GM23248 (cell line): Measurements from ENCODE around the gene SNHG17. TPM values are rescaled to one million over a fixed set of nuclear protein-coding genes. Genes with fewer than 3 reads are reported as not detected.

ENCODE experiments used
- DNase-seq: peaks from one replicate; pipeline ENCODE4 v3.0.0-alpha.2; 2015
- H2AFZ ChIP-seq: fragments of 200-600 bp; sonication (generic); 2 replicates; pipeline ENCODE4 v1.6.1; 2016; ENCODE audit warnings: antibody characterized with exemption
- H3F3A ChIP-seq: fragments of 200-600 bp; sonication (generic); 2 replicates; pipeline ENCODE4 v1.6.1; 2016; ENCODE audit warnings: mild to moderate bottlenecking, antibody characterized with exemption, mixed run types; ENCODE audit not compliant: insufficient read depth
- H3K27ac ChIP-seq: fragments of 200-600 bp; sonication (generic); 2 replicates; pipeline ENCODE4 v1.5.1; 2016; ENCODE audit warnings: mild to moderate bottlenecking
- H3K27me3 ChIP-seq: fragments of 200-600 bp; sonication (generic); replicated peaks from 2 replicates; pipeline ENCODE4 v1.6.1; 2016; ENCODE audit warnings: mild to moderate bottlenecking; ENCODE audit not compliant: insufficient read depth
- H3K36me3 ChIP-seq: fragments of 200-600 bp; sonication (generic); 2 replicates; pipeline ENCODE4 v1.6.1; 2016; ENCODE audit warnings: low read depth, mild to moderate bottlenecking
- H3K4me1 ChIP-seq: fragments of 200-600 bp; sonication (generic); 2 replicates; pipeline ENCODE4 v1.6.1; 2016; ENCODE audit warnings: mild to moderate bottlenecking; ENCODE audit not compliant: insufficient read depth
- H3K4me2 ChIP-seq: fragments of 200-600 bp; sonication (generic); one replicate; pipeline ENCODE4 v1.6.1; 2016; ENCODE audit warnings: mild to moderate bottlenecking; ENCODE audit not compliant: unreplicated experiment
- H3K4me3 ChIP-seq: fragments of 200-600 bp; sonication (generic); 2 replicates; pipeline ENCODE4 v1.5.1; 2016; ENCODE audit warnings: mild to moderate bottlenecking
- H3K79me2 ChIP-seq: fragments of 200-600 bp; sonication (generic); 2 replicates; pipeline ENCODE4 v1.6.1; 2016; ENCODE audit warnings: mild to moderate bottlenecking; ENCODE audit not compliant: insufficient read depth
- H3K9ac ChIP-seq: fragments of 200-600 bp; sonication (generic); 2 replicates; pipeline ENCODE4 v1.6.1; 2016; ENCODE audit warnings: mild to moderate bottlenecking
- H3K9me2 ChIP-seq: fragments of 200-600 bp; sonication (generic); 2 replicates; pipeline ENCODE4 v1.6.1; 2016; ENCODE audit warnings: mixed run types, mild to moderate bottlenecking, moderate library complexity; ENCODE audit not compliant: insufficient read depth
- H3K9me3 ChIP-seq: fragments of 200-600 bp; sonication (generic); one replicate; pipeline ENCODE4 v1.6.1; 2017; ENCODE audit warnings: low read depth
- H4K20me1 ChIP-seq: fragments of 200-600 bp; sonication (generic); 2 replicates; pipeline ENCODE4 v1.6.0; 2016; ENCODE audit not compliant: insufficient read depth
- EZH2 ChIP-seq: fragments of 200-600 bp; sonication (generic); IDR thresholded peaks from 2 replicates; pipeline ENCODE4 v1.6.1; 2018; ENCODE audit warnings: antibody characterized with exemption, mild to moderate bottlenecking; ENCODE audit not compliant: insufficient read depth, poor library complexity, severe bottlenecking
- EZH2phosphoT487 ChIP-seq: fragments of 200-600 bp; sonication (generic); IDR thresholded peaks from 2 replicates; pipeline ENCODE4 v1.6.1; 2018; ENCODE audit warnings: antibody characterized with exemption, moderate library complexity, mild to moderate bottlenecking, low read depth; ENCODE audit not compliant: insufficient read depth
- WGBS, 2 experiments: methylation state at CpG; one replicate each; pipeline ENCODE4 v1.1.6; 2015 to 2017; ENCODE audit warnings: low lambda C conversion rate in 2 of 2, low coverage in 1 of 2; ENCODE audit errors: missing lambda C conversion rate in 2 of 2; 5-methylcytosine and 5-hydroxymethylcytosine counted together
- in situ Hi-C: fragments of 300-500 bp; cut with MboI; formaldehyde crosslinking; loops from 2 replicates; pipeline ENCODE4 v1.15.0; 2020
- polyA plus RNA-seq: library from polyadenylated mRNA; unstranded; fragments of >200 nt; fragmentation: Nextera tagmentation; extraction: Ambion mirVana; gene quantifications from 2 replicates; pipeline ENCODE4 v1.2.1, GENCODE V29; 2016
- small RNA-seq: library from RNA; depleted of rRNA; stranded (forward); fragments of <200 nt; gene quantifications from one replicate; pipeline ENCODE3, GENCODE V24; 2014; ENCODE audit warnings: low read depth, low replicate concordance
- total RNA-seq: library from RNA; depleted of rRNA; stranded (reverse); fragments of >200 nt; shearing (Covaris generic); gene quantifications from 2 replicates; pipeline ENCODE4 v1.2.3, GENCODE V29; 2014; rRNA removed

Gene SNHG17
- total and polyA plus RNA-seq, 2 experiments from 2014 or later, result 15.2 to 28.0 TPM

DNA sequence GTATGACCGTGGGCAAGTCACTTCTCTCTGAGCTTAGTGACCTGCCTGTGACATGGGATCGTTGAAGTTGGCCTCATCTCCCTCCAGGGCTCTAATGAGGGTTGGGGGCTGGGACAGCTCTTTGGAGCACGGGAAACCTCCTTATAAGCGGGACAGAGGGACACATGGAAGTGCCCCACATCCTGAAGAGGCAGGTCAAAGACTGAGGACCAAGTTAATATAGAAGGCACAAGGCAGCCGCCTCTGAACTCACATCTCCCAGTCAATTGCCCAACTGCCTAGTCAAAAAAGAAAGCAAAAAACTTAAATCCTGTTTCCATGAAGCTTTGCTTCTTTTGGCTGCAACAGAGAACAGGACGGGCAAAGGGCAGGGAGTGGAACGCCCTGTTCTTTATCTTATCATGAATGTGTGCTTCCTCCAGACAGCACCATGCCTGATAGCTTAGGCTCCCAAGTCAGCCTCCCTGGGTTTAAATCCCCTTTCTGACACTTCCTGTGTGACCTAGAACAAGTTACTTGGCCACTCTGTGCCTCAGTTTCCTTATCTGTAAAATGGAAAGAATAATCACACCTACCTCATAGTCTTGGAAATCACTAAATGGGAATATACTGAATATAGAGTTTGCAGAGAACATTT is 61.8 kb downstream of the SNHG17 start:
- TF ChIP-seq EZH2 (no peak), EZH2phosphoT487 (no peak)

GRCh38 chr20:38372806-38373205 is 62.3 kb downstream of the SNHG17 start:
- Histone ChIP-seq H3F3A (no peaks in the 10 kb centered on the region), H4K20me1 (no peaks in the 10 kb centered on the region), H3K79me2 (no peaks in the 10 kb centered on the region), H3K36me3 (no peaks in the 10 kb centered on the region), H3K9me2 (no peaks in the 10 kb centered on the region), H3K4me1 (no peaks in the 10 kb centered on the region), H3K9ac (no peak overlapping the region), H3K27me3 (peaks cover 48% of the 10 kb centered on the region), H3K9me3 (no peaks in the 10 kb centered on the region), H3K4me2 (no peak overlapping the region), H3K4me3 (no peak overlapping the region), H3K27ac (no peak overlapping the region), H2AFZ (no peak overlapping the region)
- TF ChIP-seq EZH2phosphoT487 (no peak), EZH2 (no peak)
- no peak for DNase-seq
- WGBS, 2 experiments, result 48 to 55% methylated on average over 5 of the region's 5 CpGs
- in situ Hi-C loops, result no loop called here

More for the DNA sequence above, 61.8 kb downstream of the SNHG17 start:
- H3K4me1 ChIP-seq, result no peaks in the 10 kb centered on the region
- no peaks in the 10 kb centered on the region for H3K36me3 ChIP-seq
- H3K79me2 ChIP-seq, result no peaks in the 10 kb centered on the region
- H3K4me2 ChIP-seq, result no peak overlapping the region
- no peaks in the 10 kb centered on the region for H3F3A ChIP-seq
- H4K20me1 ChIP-seq, result no peaks in the 10 kb centered on the region
- H3K27me3 ChIP-seq, result peaks cover 47% of the 10 kb centered on the region
- no peaks in the 10 kb centered on the region for H3K9me3 ChIP-seq
- no peak overlapping the region for H3K4me3 ChIP-seq
- no peak for DNase-seq
- H3K9ac ChIP-seq, result no peak overlapping the region
- no peaks in the 10 kb centered on the region for H3K9me2 ChIP-seq
- H2AFZ ChIP-seq, result no peak overlapping the region
- in situ Hi-C loops, result no loop called here
- 31 to 40% methylated on average over 7 of the region's 7 CpGs for WGBS, 2 experiments
- no peak overlapping the region for H3K27ac ChIP-seq

Small RNA genes lying within 50 kb of the gene (small RNA-seq; reads per million reads assigned to genes)
- gene RF00056 (not detected), gene SNORA60 (1.2 reads per million, percentile 49 among the genes with 10 or more reads in this experiment), gene SNORA71A (0.81 reads per million, percentile 30 among the genes with 10 or more reads in this experiment), gene SNORA71B (3.4 reads per million, percentile 75 among the genes with 10 or more reads in this experiment), gene SNORA71C (0.50 reads per million), gene SNORA71D (151 reads per million, percentile 95 among the genes with 10 or more reads in this experiment), gene SNORA71E (not detected)

Other genes starting within 250 kb of the SNHG17 start
- gene KIAA1755, start 174.6 kb downstream of the SNHG17 start, total RNA-seq, result 2.8 and 5.1 TPM in 2 replicates
- gene KIAA1755, start 174.6 kb downstream of the SNHG17 start, polyA plus RNA-seq, result 3.6 and 4.0 TPM in 2 replicates
- gene BPI, start 131.2 kb downstream of the SNHG17 start, total RNA-seq, result not detected in 2 replicates
- gene BPI, start 131.2 kb downstream of the SNHG17 start, polyA plus RNA-seq, result 0.10 TPM in 1 of 2 replicates, not detected in the other
- not detected in 2 replicates for gene LBP, start 88.8 kb downstream of the SNHG17 start, total RNA-seq
- gene LBP, start 88.8 kb downstream of the SNHG17 start, polyA plus RNA-seq, result not detected in 2 replicates
- 20.2 and 25.8 TPM in 2 replicates for gene RALGAPB, start 37.5 kb upstream of the SNHG17 start, total RNA-seq
- gene RALGAPB, start 37.5 kb upstream of the SNHG17 start, polyA plus RNA-seq, result 8.1 and 9.8 TPM in 2 replicates
- gene ADIG, start 145.9 kb upstream of the SNHG17 start, total RNA-seq, result not detected in 2 replicates
- not detected in 2 replicates for gene ADIG, start 145.9 kb upstream of the SNHG17 start, polyA plus RNA-seq
- not detected in 2 replicates for gene ARHGAP40, start 166.5 kb upstream of the SNHG17 start, total RNA-seq
- gene ARHGAP40, start 166.5 kb upstream of the SNHG17 start, polyA plus RNA-seq, result not detected in 2 replicates